ENCODE measurements around the gene ZDHHC12.

ZDHHC12 gene

GRCh38 chr9:128723866-128724743 lies at the start of gene ZDHHC12:
ZDHHC12 (minus strand) TSS chr9:128724127; CDS start chr9:128724093, 34 bp downstream.
- peak; percentile 91 for DNase-seq

GRCh38 chr9:128773049-128773448 lies 49.1 kb upstream of the ZDHHC12 start:
- no peak for DNase-seq

- peak; percentile 97 for DNase-seq
Measured at GRCh38 chr9:128771745-128772519, 48.0 kb upstream of the ZDHHC12 start, which contains the start of gene ZER1. ZER1 (minus strand) TSS chr9:128771927; CDS start chr9:128755565, 16,362 bp downstream.

GRCh38 chr9:128771094-128771721 lies 47.3 kb upstream of the ZDHHC12 start:
- DNase-seq, result no peak

- DNase-seq, result no peak
Measured at GRCh38 chr9:128770286-128771030, 46.5 kb upstream of the ZDHHC12 start.

- DNase-seq, result no peak
Measured at GRCh38 chr9:128768606-128769005, 44.7 kb upstream of the ZDHHC12 start.

GRCh38 chr9:128765499-128765898 lies 41.6 kb upstream of the ZDHHC12 start:
- no peak for DNase-seq

GRCh38 chr9:128764361-128764760 lies 40.4 kb upstream of the ZDHHC12 start:
- no peak for DNase-seq

- DNase-seq, result no peak
Measured at GRCh38 chr9:128762671-128763449, 38.9 kb upstream of the ZDHHC12 start.

GRCh38 chr9:128757602-128758001 lies 33.7 kb upstream of the ZDHHC12 start:
- no peak for DNase-seq

GRCh38 chr9:128753627-128754026 lies 29.7 kb upstream of the ZDHHC12 start:
- DNase-seq, result no peak

GRCh38 chr9:128750926-128751595 lies 27.1 kb upstream of the ZDHHC12 start:
- DNase-seq, result no peak

GRCh38 chr9:128747241-128747640 lies 23.3 kb upstream of the ZDHHC12 start:
- no peak for DNase-seq

- DNase-seq, result no peak
Measured at GRCh38 chr9:128743421-128743820, 19.5 kb upstream of the ZDHHC12 start.

- no peak for DNase-seq
Measured at GRCh38 chr9:128742401-128742800, 18.5 kb upstream of the ZDHHC12 start.

- peak; percentile 29 for DNase-seq
Measured at GRCh38 chr9:128735373-128735772, 11.4 kb upstream of the ZDHHC12 start.

GRCh38 chr9:128733256-128733655 lies 9.3 kb upstream of the ZDHHC12 start:
- DNase-seq, result peak; percentile 82

GRCh38 chr9:128732576-128732975 lies 8.6 kb upstream of the ZDHHC12 start:
- no peak for DNase-seq

- no peak for DNase-seq
Measured at GRCh38 chr9:128731691-128732090, 7.8 kb upstream of the ZDHHC12 start.

GRCh38 chr9:128731093-128731492 lies 7.2 kb upstream of the ZDHHC12 start:
- DNase-seq, result no peak
